Stromal cell of bone marrow (primary cell): Measurements from ENCODE around the gene FRS3.
"Not testable (repeated sequence)": the region's sequence is repeated elsewhere in the genome, so short reads cannot be mapped to it uniquely, and the experiment has no call there.

ENCODE experiments used
- DNase-seq: peaks from one replicate; pipeline ENCODE4 v3.0.0-alpha.2; 2012; ENCODE audit warnings: low read depth

Gene FRS3

GRCh38 chr6:41769376-41769775 lies 10.3 kb downstream of the FRS3 start:
- no peak for DNase-seq

GRCh38 chr6:41768545-41769308 lies 11.0 kb downstream of the FRS3 start:
- no peak for DNase-seq

GRCh38 chr6:41767112-41767833 lies 12.4 kb downstream of the FRS3 start:
- DNase-seq = peak; percentile 40

- not testable (repeated sequence) for DNase-seq
Observed at GRCh38 chr6:41766043-41766664, 13.5 kb downstream of the FRS3 start.

- DNase-seq = no peak
Observed at GRCh38 chr6:41763470-41763869, 16.2 kb downstream of the FRS3 start.

- DNase-seq = no peak
Observed at GRCh38 chr6:41759905-41760579, 19.7 kb downstream of the FRS3 start.

- DNase-seq = no peak
Observed at GRCh38 chr6:41759106-41759904, 20.4 kb downstream of the FRS3 start.

GRCh38 chr6:41758641-41759035 lies 21.1 kb downstream of the FRS3 start:
- no peak for DNase-seq

GRCh38 chr6:41757931-41758640 lies 21.6 kb downstream of the FRS3 start:
- DNase-seq = no peak

GRCh38 chr6:41757271-41757670 lies 22.4 kb downstream of the FRS3 start:
- DNase-seq = no peak

- no peak for DNase-seq
Observed at GRCh38 chr6:41756354-41756753, 23.3 kb downstream of the FRS3 start.

- DNase-seq = no peak
Observed at GRCh38 chr6:41755895-41756294, 23.8 kb downstream of the FRS3 start.

GRCh38 chr6:41750374-41750773 lies 29.3 kb downstream of the FRS3 start:
- no peak for DNase-seq

- no peak for DNase-seq
Observed at GRCh38 chr6:41748542-41748941, 31.2 kb downstream of the FRS3 start.

- DNase-seq = no peak
Observed at GRCh38 chr6:41748102-41748477, 31.6 kb downstream of the FRS3 start.

GRCh38 chr6:41747256-41748101 lies 32.2 kb downstream of the FRS3 start, which contains the start of gene PGC:
TSS of gene PGC (minus strand) at chr6:41747397. CDS start at chr6:41747334, 63 bp downstream.
- DNase-seq = no peak

GRCh38 chr6:41746107-41746506 lies 33.6 kb downstream of the FRS3 start:
- no peak for DNase-seq

- DNase-seq = no peak
Observed at GRCh38 chr6:41744236-41744787, 35.4 kb downstream of the FRS3 start.

GRCh38 chr6:41743406-41744235 lies 36.1 kb downstream of the FRS3 start:
- DNase-seq = no peak
